PC-9 (cell line): Measurements from ENCODE around the gene TDP1. TPM values are rescaled to one million over a fixed set of nuclear protein-coding genes. Genes with fewer than 3 reads are reported as not detected.

Experiments
- BruUV-seq: library from RNA; stranded (reverse); fragments of 400-500 nt; replicated peaks from 2 replicates; lab custom pipeline; 2021; lab: Mats Ljungman, UMichigan
- CTCF ChIA-PET: fragments of 300-600 bp; sonication (Branson Sonifier 250); formaldehyde crosslinking; loops from one replicate; lab custom pipeline; 2022; ENCODE audit warnings: antibody characterized with exemption; lab: Charles Lee
- POLR2A ChIA-PET: fragments of 300-600 bp; sonication (Branson Sonifier 250); formaldehyde crosslinking; loops from one replicate; lab custom pipeline; 2022; ENCODE audit warnings: antibody characterized with exemption; ENCODE audit not compliant: unreplicated experiment; lab: Charles Lee
- DNase-seq, 2 experiments: peaks; one replicate each; pipeline versions ENCODE4 v3.0.0 to v3.0.0-alpha.2; 2015 to 2022; ENCODE audit warnings: mixed read lengths in 1 of 2
- H2AFZ ChIP-seq: fragments of 200-600 bp; sonication (generic); 2 replicates; pipeline ENCODE4 v1.8.1; 2017; ENCODE audit warnings: antibody characterized with exemption
- H3F3A ChIP-seq: fragments of 200-600 bp; sonication (generic); 2 replicates; pipeline ENCODE4 v1.8.1; 2017; ENCODE audit warnings: antibody characterized with exemption, mild to moderate bottlenecking, low read depth; ENCODE audit not compliant: insufficient read depth
- H3K27ac ChIP-seq: fragments of 200-600 bp; sonication (generic); 2 replicates; pipeline ENCODE4 v1.6.1; 2016; ENCODE audit warnings: mixed run types
- H3K27me3 ChIP-seq: fragments of 200-600 bp; sonication (generic); 2 replicates; pipeline ENCODE4 v1.6.1; 2016; ENCODE audit warnings: low read depth, mixed run types; ENCODE audit not compliant: insufficient read depth
- H3K36me3 ChIP-seq: fragments of 200-600 bp; sonication (generic); 2 replicates; pipeline ENCODE4 v1.6.1; 2016; ENCODE audit warnings: low read depth, mixed run types
- H3K4me1 ChIP-seq: fragments of 200-600 bp; sonication (generic); replicated peaks from 2 replicates; pipeline ENCODE4 v1.6.1; 2016; ENCODE audit warnings: mixed run types; ENCODE audit not compliant: insufficient read depth
- H3K4me2 ChIP-seq: fragments of 200-600 bp; sonication (generic); 2 replicates; pipeline ENCODE4 v1.6.1; 2017; ENCODE audit warnings: mixed run types
- H3K4me3 ChIP-seq: fragments of 200-600 bp; sonication (generic); 2 replicates; pipeline ENCODE4 v1.6.1; 2016; ENCODE audit warnings: mixed run types
- H3K79me2 ChIP-seq: fragments of 200-600 bp; sonication (generic); 2 replicates; pipeline ENCODE4 v1.6.1; 2017; ENCODE audit warnings: low read depth, mixed run types
- H3K9me2 ChIP-seq: fragments of 200-600 bp; sonication (generic); 2 replicates; pipeline ENCODE4 v1.8.1; 2017; ENCODE audit warnings: mild to moderate bottlenecking; ENCODE audit not compliant: insufficient read depth
- H3K9me3 ChIP-seq: fragments of 200-600 bp; sonication (generic); 2 replicates; pipeline ENCODE4 v1.8.1; 2016; ENCODE audit warnings: low read depth; ENCODE audit not compliant: insufficient read depth
- H4K20me1 ChIP-seq: fragments of 200-600 bp; sonication (generic); 2 replicates; pipeline ENCODE4 v1.8.1; 2017; ENCODE audit not compliant: insufficient read depth
- EZH2 ChIP-seq: fragments of 200-600 bp; sonication (generic); IDR thresholded peaks from 2 replicates; pipeline ENCODE4 v1.8.0; 2017; ENCODE audit warnings: antibody characterized with exemption, low read depth
- intact Hi-C: fragments of 100-400 bp; cut with micrococcal nuclease; formaldehyde crosslinking; loops from one replicate; pipeline ENCODE4 v1.10.0; 2022; ENCODE audit not compliant: unreplicated experiment
- total RNA-seq: library from RNA; stranded (reverse); gene quantifications from 2 replicates; pipeline ENCODE4 v1.2.3, GENCODE V29; 2021
- TF ChIP-seq, protein P1 (sequence below): fragments of 200-600 bp; sonication (generic); conservative IDR thresholded peaks from 2 replicates; pipeline ENCODE4 v1.6.1; 2017; ENCODE audit warnings: mixed run types, antibody characterized with exemption, mild to moderate bottlenecking, moderate library complexity

TDP1 gene
- total RNA-seq, 1 experiment from 2014 or later, result 12.8 TPM

DNA sequence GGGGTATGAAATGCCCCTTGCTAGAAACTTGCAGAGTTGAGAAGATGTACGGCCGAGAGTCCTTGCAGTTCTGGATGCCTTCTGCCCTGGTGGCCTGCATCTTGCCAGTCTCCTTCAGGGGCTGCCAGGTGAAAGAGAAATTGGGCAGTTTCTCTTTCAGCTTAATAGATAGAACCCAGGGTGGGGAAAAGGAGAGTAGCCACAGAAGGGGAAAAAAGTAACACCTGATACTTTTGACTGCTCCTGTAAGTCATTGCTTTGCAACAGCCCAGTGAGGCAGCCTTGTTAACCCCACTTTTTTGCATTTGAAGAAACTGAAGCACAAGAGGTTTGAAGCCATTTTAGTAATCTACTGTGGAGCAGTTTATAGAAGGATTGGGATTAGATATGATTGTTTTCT lies 27.6 kb downstream of the TDP1 start:
- no peaks in the 10 kb centered on the region for H3K79me2 ChIP-seq
- H3F3A ChIP-seq, result no peaks in the 10 kb centered on the region
- TF ChIP-seq EZH2, result no peak
- TF ChIP-seq, protein P1, sequence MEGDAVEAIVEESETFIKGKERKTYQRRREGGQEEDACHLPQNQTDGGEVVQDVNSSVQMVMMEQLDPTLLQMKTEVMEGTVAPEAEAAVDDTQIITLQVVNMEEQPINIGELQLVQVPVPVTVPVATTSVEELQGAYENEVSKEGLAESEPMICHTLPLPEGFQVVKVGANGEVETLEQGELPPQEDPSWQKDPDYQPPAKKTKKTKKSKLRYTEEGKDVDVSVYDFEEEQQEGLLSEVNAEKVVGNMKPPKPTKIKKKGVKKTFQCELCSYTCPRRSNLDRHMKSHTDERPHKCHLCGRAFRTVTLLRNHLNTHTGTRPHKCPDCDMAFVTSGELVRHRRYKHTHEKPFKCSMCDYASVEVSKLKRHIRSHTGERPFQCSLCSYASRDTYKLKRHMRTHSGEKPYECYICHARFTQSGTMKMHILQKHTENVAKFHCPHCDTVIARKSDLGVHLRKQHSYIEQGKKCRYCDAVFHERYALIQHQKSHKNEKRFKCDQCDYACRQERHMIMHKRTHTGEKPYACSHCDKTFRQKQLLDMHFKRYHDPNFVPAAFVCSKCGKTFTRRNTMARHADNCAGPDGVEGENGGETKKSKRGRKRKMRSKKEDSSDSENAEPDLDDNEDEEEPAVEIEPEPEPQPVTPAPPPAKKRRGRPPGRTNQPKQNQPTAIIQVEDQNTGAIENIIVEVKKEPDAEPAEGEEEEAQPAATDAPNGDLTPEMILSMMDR, result no peak
- no peaks in the 10 kb centered on the region for H4K20me1 ChIP-seq
- H3K9me3 ChIP-seq, result no peaks in the 10 kb centered on the region
- ChIA-PET CTCF (no interaction called here), POLR2A (no interaction called here)
- no TSS peak for BruUV-seq
- no peak for DNase-seq
- no peak overlapping the region for H3K27ac ChIP-seq
- H3K4me2 ChIP-seq, result no peak overlapping the region
- no peaks in the 10 kb centered on the region for H3K9me2 ChIP-seq
- H2AFZ ChIP-seq, result no peak overlapping the region
- H3K4me3 ChIP-seq, result no peak overlapping the region
- H3K36me3 ChIP-seq, result no peaks in the 10 kb centered on the region; the same call in 1 of the 2 replicates
- no peaks in the 10 kb centered on the region for H3K4me1 ChIP-seq
- no peaks in the 10 kb centered on the region for H3K27me3 ChIP-seq
- intact Hi-C loops, result no loop called here

DNA sequence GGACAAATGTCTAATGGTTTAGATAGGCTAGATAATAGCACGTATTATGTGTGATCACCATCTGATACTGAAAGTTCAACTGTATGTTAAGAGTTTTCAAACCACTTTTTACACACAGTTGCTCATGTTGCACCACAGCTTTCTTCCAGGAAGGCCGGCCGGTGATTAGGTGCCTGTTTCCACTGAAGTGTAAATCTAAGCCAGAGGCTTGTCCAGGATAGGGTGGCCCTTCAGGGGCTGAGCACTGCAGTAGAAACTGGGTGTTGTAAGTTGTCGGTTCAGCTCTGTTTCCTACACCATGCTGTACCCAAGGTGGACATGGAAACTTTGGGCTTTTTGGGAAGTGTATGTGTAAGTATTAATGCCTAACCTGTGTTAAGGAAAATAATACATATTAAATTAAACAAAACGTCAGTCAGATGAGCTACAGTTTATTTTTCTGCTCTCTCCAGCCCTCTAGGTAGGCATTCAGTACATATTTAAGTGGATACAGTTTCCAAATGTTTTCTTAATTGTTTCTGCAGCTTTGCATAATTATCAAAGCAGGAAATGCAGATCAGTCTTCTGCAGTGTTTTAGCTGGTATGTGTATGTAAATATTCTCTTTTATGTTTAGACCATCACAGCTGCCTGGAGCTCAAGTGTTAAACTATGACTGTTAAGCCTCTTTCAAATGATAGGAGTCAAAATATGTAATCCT lies 30.9 kb downstream of the TDP1 start:
- BruUV-seq, result no TSS peak
- H3K27me3 ChIP-seq, result no peaks in the 10 kb centered on the region
- H3K79me2 ChIP-seq, result no peaks in the 10 kb centered on the region
- no peaks in the 10 kb centered on the region for H3K9me3 ChIP-seq
- ChIA-PET CTCF (no interaction called here), POLR2A (interaction anchor here (0.6 kb wide), 1 partner anchor 9 kb away, joined by 4 read pairs; no protein-coding TSS in a partner anchor)
- intact Hi-C loops, result no loop called here
- no peaks in the 10 kb centered on the region; the same call in 1 of the 2 replicates for H3K36me3 ChIP-seq
- DNase-seq, result no peak
- no peaks in the 10 kb centered on the region for H3F3A ChIP-seq
- H3K4me3 ChIP-seq, result no peak overlapping the region
- no peaks in the 10 kb centered on the region for H3K9me2 ChIP-seq
- no peak overlapping the region for H3K4me2 ChIP-seq
- no peaks in the 10 kb centered on the region for H3K4me1 ChIP-seq
- no peak for TF ChIP-seq EZH2
- TF ChIP-seq, protein P1, result no peak
- no peak overlapping the region for H3K27ac ChIP-seq
- no peaks in the 10 kb centered on the region for H4K20me1 ChIP-seq
- H2AFZ ChIP-seq, result no peak overlapping the region

DNA sequence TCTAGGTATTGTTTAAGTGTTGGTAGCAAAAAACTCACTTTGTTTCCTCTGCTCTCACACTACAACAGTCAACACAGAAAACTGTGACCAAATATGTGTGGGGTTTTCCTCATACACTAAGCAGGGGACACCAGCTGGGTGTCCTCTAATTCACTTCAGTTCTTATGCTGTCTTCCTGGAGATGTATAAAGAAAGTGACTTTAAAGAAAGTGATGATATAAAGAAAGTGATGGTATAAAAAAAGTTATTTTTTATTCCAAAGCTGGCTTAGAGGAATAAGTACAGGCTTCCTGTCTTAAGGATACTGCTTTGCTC lies 31.4 kb downstream of the TDP1 start:
- DNase-seq, result no peak
- no peaks in the 10 kb centered on the region for H3F3A ChIP-seq
- ChIA-PET CTCF (no interaction called here), POLR2A (no interaction called here)
- H3K9me2 ChIP-seq, result no peaks in the 10 kb centered on the region
- H3K4me1 ChIP-seq, result no peaks in the 10 kb centered on the region
- intact Hi-C loops, result no loop called here
- TF ChIP-seq, protein P1, result no peak
- TF ChIP-seq EZH2, result no peak
- no peak overlapping the region for H3K27ac ChIP-seq
- H2AFZ ChIP-seq, result no peak overlapping the region
- no peak overlapping the region for H3K4me3 ChIP-seq
- H3K27me3 ChIP-seq, result no peaks in the 10 kb centered on the region
- BruUV-seq, result no TSS peak
- no peaks in the 10 kb centered on the region; the same call in 1 of the 2 replicates for H3K36me3 ChIP-seq
- no peaks in the 10 kb centered on the region for H3K79me2 ChIP-seq
- H3K9me3 ChIP-seq, result no peaks in the 10 kb centered on the region
- H3K4me2 ChIP-seq, result no peak overlapping the region
- no peaks in the 10 kb centered on the region for H4K20me1 ChIP-seq
